ENCODE measurements around the gene TBC1D9B.

TBC1D9B gene

GRCh38 chr5:179819296-179820126 lies 88.2 kb downstream of the TBC1D9B start:
- peak overlapping the region; percentile 99 for H3K23ac ChIP-seq (ENCODE audit: low read depth, low read length, poor library complexity)
- H3K4ac ChIP-seq (ENCODE audit: low read length) = peak overlapping the region; percentile 99
- H3K4me3 ChIP-seq (ENCODE audit: low read length in 2 of 2) = peak overlapping the region in 1 of 2 donors; percentile 13
- H2BK12ac ChIP-seq (ENCODE audit: low read length) = peak overlapping the region; percentile 99
- H2BK120ac ChIP-seq (ENCODE audit: low read depth, low read length) = peak overlapping the region; percentile 99
- H2BK15ac ChIP-seq (ENCODE audit: low read length) = peak overlapping the region; percentile 97
- WGBS, 2 donors (ENCODE audit: extremely low coverage in 2 of 2, insufficient read length in 2 of 2, insufficient replicate concordance in 1 of 2) = no CpG with 5 or more reads among the region's 26 CpGs
- peak overlapping the region; percentile 65 for H3K14ac ChIP-seq (ENCODE audit: low read length)
- H2BK5ac ChIP-seq (ENCODE audit: low read length) = peak overlapping the region; percentile 98
- H2AFZ ChIP-seq (ENCODE audit: low read length) = peak overlapping the region; percentile 70
- H3K27ac ChIP-seq (replicated peaks; ENCODE audit: low read length) = peak overlapping the region; percentile 38
- H4K91ac ChIP-seq (ENCODE audit: low read depth, low read length, poor library complexity) = peak overlapping the region; percentile 96
- H3K4me2 ChIP-seq (ENCODE audit: insufficient read depth, low read length, poor library complexity, severe bottlenecking) = peak overlapping the region; percentile 31
- peaks cover 23 to 35% of the 10 kb centered on the region in 2 donors for H3K4me1 ChIP-seq (ENCODE audit: control insufficient read depth in 2 of 2, insufficient read depth in 1 of 2, low read depth in 1 of 2, low read length in 2 of 2)
- no peak for DNase-seq (ENCODE audit: low spot score)
- H3K9ac ChIP-seq (ENCODE audit: low read depth, low read length, poor library complexity) = peak overlapping the region; percentile 63
- no peak overlapping the region for H4K8ac ChIP-seq (ENCODE audit: low read depth, low read length)
- peaks cover 23% of the 10 kb centered on the region for H3K79me1 ChIP-seq (ENCODE audit: low read depth, low read length)
- H3K36me3 ChIP-seq (replicated peaks in 1 of 2; ENCODE audit: control insufficient read depth in 2 of 2, insufficient read depth in 2 of 2, low read length in 2 of 2) = peaks cover 16 to 38% of the 10 kb centered on the region in 2 donors
- peak overlapping the region; percentile 100 for H2AK5ac ChIP-seq (ENCODE audit: low read depth, low read length)
- peaks cover 0 to 4% of the 10 kb centered on the region in 2 donors for H3K9me3 ChIP-seq (replicated peaks in 1 of 2; ENCODE audit: control insufficient read depth in 2 of 2, insufficient read depth in 1 of 2, low read depth in 1 of 2, low read length in 2 of 2)
- peak overlapping the region; percentile 97 for H3K18ac ChIP-seq (ENCODE audit: low read length)
- peaks cover 0 to 4% (median 0%) of the 10 kb centered on the region in 3 experiments for H3K27me3 ChIP-seq (ENCODE audit: control insufficient read depth in 3 of 3, insufficient read depth in 3 of 3, low read depth in 1 of 3, low read length in 3 of 3)

GRCh38 chr5:179818746-179819295 lies 88.9 kb downstream of the TBC1D9B start:
- Histone ChIP-seq H3K4me1 (ENCODE audit: control insufficient read depth in 2 of 2, insufficient read depth in 1 of 2, low read depth in 1 of 2, low read length in 2 of 2) (peaks cover 23 to 35% of the 10 kb centered on the region in 2 donors), H3K9ac (ENCODE audit: low read depth, low read length, poor library complexity) (no peak overlapping the region), H3K27ac (replicated peaks; ENCODE audit: low read length) (no peak overlapping the region), H4K91ac (ENCODE audit: low read depth, low read length, poor library complexity) (peak overlapping the region; percentile 14), H3K18ac (ENCODE audit: low read length) (peak overlapping the region; percentile 89), H3K9me3 (replicated peaks in 1 of 2; ENCODE audit: control insufficient read depth in 2 of 2, insufficient read depth in 1 of 2, low read depth in 1 of 2, low read length in 2 of 2) (peaks cover 0 to 2% of the 10 kb centered on the region in 2 donors), H2AK5ac (ENCODE audit: low read depth, low read length) (peak overlapping the region; percentile 100), H3K4ac (ENCODE audit: low read length) (no peak overlapping the region), H2BK5ac (ENCODE audit: low read length) (peak overlapping the region; percentile 98), H3K36me3 (replicated peaks in 1 of 2; ENCODE audit: control insufficient read depth in 2 of 2, insufficient read depth in 2 of 2, low read length in 2 of 2) (peaks cover 9 to 38% of the 10 kb centered on the region in 2 donors), H2BK15ac (ENCODE audit: low read length) (peak overlapping the region; percentile 97), H3K14ac (ENCODE audit: low read length) (peak overlapping the region; percentile 94), H3K27me3 (ENCODE audit: control insufficient read depth in 3 of 3, insufficient read depth in 3 of 3, low read depth in 1 of 3, low read length in 3 of 3) (peaks cover 0 to 4% (median 0%) of the 10 kb centered on the region in 3 experiments), H3K79me1 (ENCODE audit: low read depth, low read length) (peaks cover 19% of the 10 kb centered on the region), H3K4me3 (ENCODE audit: low read length in 2 of 2) (peak overlapping the region in 1 of 2 donors; percentile 29), H3K23ac (ENCODE audit: low read depth, low read length, poor library complexity) (peak overlapping the region; percentile 32), H3K4me2 (ENCODE audit: insufficient read depth, low read length, poor library complexity, severe bottlenecking) (peak overlapping the region; percentile 37), H2AFZ (ENCODE audit: low read length) (peak overlapping the region; percentile 70), H2BK12ac (ENCODE audit: low read length) (peak overlapping the region; percentile 2), H2BK120ac (ENCODE audit: low read depth, low read length) (peak overlapping the region; percentile 42), H4K8ac (ENCODE audit: low read depth, low read length) (no peak overlapping the region)
- WGBS, 2 donors (ENCODE audit: extremely low coverage in 2 of 2, insufficient read length in 2 of 2, insufficient replicate concordance in 1 of 2) = no CpG with 5 or more reads among the region's 35 CpGs
- no peak for DNase-seq (ENCODE audit: low spot score)

DNA sequence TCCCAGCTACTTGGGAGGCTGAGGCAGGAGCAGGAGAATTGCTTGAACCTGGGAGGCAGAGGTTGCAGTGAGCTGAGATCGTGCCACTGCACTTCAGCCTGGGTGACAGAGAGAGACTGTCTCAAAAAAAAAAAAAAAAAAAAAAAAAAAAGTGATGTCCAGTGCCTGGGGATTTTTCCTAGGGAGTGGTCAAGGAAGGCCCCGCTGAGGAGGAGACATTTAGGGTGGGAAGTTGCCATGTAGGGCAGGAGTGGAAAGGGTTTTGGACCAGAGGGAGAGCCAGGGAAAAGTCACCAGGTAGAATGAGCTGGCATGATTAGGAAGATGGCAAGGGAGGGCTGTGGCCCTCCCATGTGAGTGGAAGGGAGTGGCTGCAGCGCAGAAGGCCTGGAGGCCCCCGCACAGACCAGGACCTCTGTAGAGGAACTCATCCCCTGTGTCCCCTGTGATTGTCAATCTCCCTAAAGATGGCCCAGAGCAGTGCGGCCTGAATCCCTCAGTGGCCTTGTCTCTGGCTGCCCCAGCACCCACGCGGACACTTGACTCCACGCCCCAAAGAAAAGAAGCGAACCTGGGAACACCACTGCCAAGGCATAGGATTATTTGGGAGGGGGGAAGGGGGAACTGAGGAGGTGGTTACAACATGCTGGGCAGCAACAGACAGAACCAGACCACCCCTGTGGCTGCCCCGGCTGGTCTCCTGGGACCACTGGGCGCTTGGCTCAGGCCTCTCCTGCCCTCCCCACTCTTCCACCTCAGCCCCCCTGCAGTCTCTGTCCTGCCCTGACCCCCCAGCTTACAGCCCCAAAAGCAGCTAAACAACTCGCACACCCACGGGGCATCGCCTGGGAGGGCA lies 89.6 kb downstream of the TBC1D9B start:
- Histone ChIP-seq H3K14ac (ENCODE audit: low read length) (peak overlapping the region; percentile 94), H2BK12ac (ENCODE audit: low read length) (peak overlapping the region; percentile 2), H3K36me3 (replicated peaks in 1 of 2; ENCODE audit: control insufficient read depth in 2 of 2, insufficient read depth in 2 of 2, low read length in 2 of 2) (peaks cover 6 to 38% of the 10 kb centered on the region in 2 donors), H2BK120ac (ENCODE audit: low read depth, low read length) (peak overlapping the region; percentile 42), H3K9ac (ENCODE audit: low read depth, low read length, poor library complexity) (no peak overlapping the region), H3K27me3 (ENCODE audit: control insufficient read depth in 3 of 3, insufficient read depth in 3 of 3, low read depth in 1 of 3, low read length in 3 of 3) (peaks cover 0 to 4% (median 0%) of the 10 kb centered on the region in 3 experiments), H4K91ac (ENCODE audit: low read depth, low read length, poor library complexity) (peak overlapping the region; percentile 14), H2BK15ac (ENCODE audit: low read length) (peak overlapping the region; percentile 97), H2AFZ (ENCODE audit: low read length) (peak overlapping the region; percentile 70), H3K9me3 (replicated peaks in 1 of 2; ENCODE audit: control insufficient read depth in 2 of 2, insufficient read depth in 1 of 2, low read depth in 1 of 2, low read length in 2 of 2) (peaks cover 0 to 2% of the 10 kb centered on the region in 2 donors), H3K18ac (ENCODE audit: low read length) (peak overlapping the region; percentile 89), H3K4ac (ENCODE audit: low read length) (no peak overlapping the region), H2BK5ac (ENCODE audit: low read length) (peak overlapping the region; percentile 79), H3K27ac (replicated peaks; ENCODE audit: low read length) (no peak overlapping the region), H3K4me1 (ENCODE audit: control insufficient read depth in 2 of 2, insufficient read depth in 1 of 2, low read depth in 1 of 2, low read length in 2 of 2) (peaks cover 23 to 35% of the 10 kb centered on the region in 2 donors), H3K4me2 (ENCODE audit: insufficient read depth, low read length, poor library complexity, severe bottlenecking) (peak overlapping the region; percentile 37), H2AK5ac (ENCODE audit: low read depth, low read length) (peak overlapping the region; percentile 100), H3K79me1 (ENCODE audit: low read depth, low read length) (peaks cover 17% of the 10 kb centered on the region), H3K23ac (ENCODE audit: low read depth, low read length, poor library complexity) (peak overlapping the region; percentile 32), H4K8ac (ENCODE audit: low read depth, low read length) (no peak overlapping the region), H3K4me3 (ENCODE audit: low read length in 2 of 2) (peak overlapping the region in 1 of 2 donors; percentile 29)
- WGBS, 2 donors (ENCODE audit: extremely low coverage in 2 of 2, insufficient read length in 2 of 2, insufficient replicate concordance in 1 of 2) = no CpG with 5 or more reads among the region's 14 CpGs
- no peak for DNase-seq (ENCODE audit: low spot score)

Measured in neuronal stem cell (in vitro differentiated cells).